Measurements from ENCODE around the gene GPR132. TPM values are rescaled to one million over a fixed set of nuclear protein-coding genes. Genes with fewer than 3 reads are reported as not detected.

GPR132 gene
- total and polyA plus RNA-seq, 2 of the 8 experiments (the other 6 are each of a cell fraction or from before 2014, with no cell fraction given) = 0.11 TPM; not detected in 1

GRCh38 chr14:105097794-105098127, 32.5 kb upstream of the GPR132 start:
- Histone ChIP-seq H2BK12ac (ENCODE audit: low read depth, low read length) (no peak overlapping the region), H2BK5ac (ENCODE audit: low read depth, low read length) (no peak overlapping the region), H3K23me2 (ENCODE audit: low read depth, low read length) (peaks cover 2% of the 10 kb centered on the region; the same call in 1 of the 2 replicates), H4K8ac (ENCODE audit: extremely low read depth, insufficient read depth, low read length) (no peak overlapping the region), H3K56ac (replicated peaks; ENCODE audit: insufficient read length, low read depth, low read length) (no peak overlapping the region), H3K27me3 (replicated peaks in 1 of 4; ENCODE audit: control insufficient read depth in 3 of 4, extremely low read depth in 1 of 4, insufficient read depth in 3 of 4, low read length in 3 of 4) (peaks cover 0 to 25% (median 14%) of the 10 kb centered on the region in 4 experiments; a peak in 6 of 7 replicates), H3K4me3 (ENCODE audit: extremely low read depth in 1 of 4, insufficient read depth in 2 of 4, low read depth in 3 of 4, low read length in 4 of 4) (no peak overlapping the region), H3K14ac (ENCODE audit: insufficient read length) (no peak overlapping the region), H4K20me1 (replicated peaks in 1 of 2; ENCODE audit: control insufficient read depth in 1 of 2, insufficient read depth in 2 of 2, low read length in 2 of 2) (peaks cover 0 to 4% of the 10 kb centered on the region in 2 experiments), H3K23ac (ENCODE audit: insufficient read length) (no peak overlapping the region), H3K18ac (ENCODE audit: extremely low read depth, low read length) (no peak overlapping the region), H2BK15ac (ENCODE audit: low read length) (no peak overlapping the region), H3K9me3 (ENCODE audit: insufficient read depth in 2 of 2, low read depth in 1 of 2, low read length in 1 of 2) (peaks cover 11 to 22% of the 10 kb centered on the region in 2 experiments), H2AK5ac (ENCODE audit: low read depth, low read length) (no peak overlapping the region), H3K9ac (replicated peaks in 1 of 4; ENCODE audit: extremely low read depth in 1 of 4, low read depth in 3 of 4, low read length in 3 of 4) (no peak overlapping the region), H4K91ac (replicated peaks; ENCODE audit: insufficient read length, low read length) (no peak overlapping the region), H2BK20ac (ENCODE audit: low read length) (no peak overlapping the region), H3K79me1 (ENCODE audit: low read depth, low read length) (no peaks in the 10 kb centered on the region), H2AFZ (ENCODE audit: low read length) (no peak overlapping the region), H4K5ac (ENCODE audit: insufficient read length, low read depth, low read length) (no peak overlapping the region), H3K79me2 (ENCODE audit: control insufficient read depth in 1 of 2, insufficient read depth in 2 of 2, low read length in 2 of 2) (no peaks in the 10 kb centered on the region), H2BK120ac (replicated peaks; ENCODE audit: low read depth, low read length) (no peak overlapping the region), H3K4me2 (ENCODE audit: insufficient read depth in 1 of 2, low read depth in 2 of 2, low read length in 2 of 2) (no peak overlapping the region), H3K27ac (ENCODE audit: low read depth, low read length) (no peak overlapping the region), H3K4ac (replicated peaks; ENCODE audit: insufficient read length, low read depth, low read length) (no peak overlapping the region), H3K36me3 (ENCODE audit: control insufficient read depth in 2 of 4, insufficient read depth in 4 of 4, low read length in 3 of 4) (no peaks in the 10 kb centered on the region), H3K4me1 (replicated peaks in 1 of 4; ENCODE audit: control insufficient read depth in 3 of 4, insufficient read depth in 4 of 4, low read length in 3 of 4) (peaks cover 0 to 10% (median 8%) of the 10 kb centered on the region in 4 experiments; a peak in 6 of 7 replicates)
- no peak for TF ChIP-seq TBP (IDR thresholded peaks at IDR 0.05; ENCODE audit: low read depth, low read length)
- no peak for TF ChIP-seq CBX5 (IDR thresholded peaks at IDR 0.05; ENCODE audit: low read depth, low read length)
- TF ChIP-seq TAF7 (optimal IDR thresholded peaks at IDR 0.05; ENCODE audit: borderline replicate concordance, low read depth, low read length) = no peak
- ChIA-PET CTCF (ENCODE audit: partially characterized antibody) (interaction anchor here (0.8 to 1.3 kb wide), 3 partner anchors 10 to 47 kb away, joined by 3 to 4 read pairs (median 3); no protein-coding TSS in a partner anchor), POLR2A (ENCODE audit: partially characterized antibody) (interaction anchor here (1.1 kb wide), 1 partner anchor 29 kb away, joined by 3 read pairs; no protein-coding TSS in a partner anchor)
- WGBS, 2 experiments (ENCODE audit: extremely low coverage in 1 of 2, insufficient coverage in 1 of 2, insufficient read length in 1 of 2, insufficient replicate concordance in 2 of 2, low coverage in 1 of 2, low lambda C conversion rate in 2 of 2, missing lambda C conversion rate in 1 of 2) = 75% methylated on average over 7 of the region's 7 CpGs; no CpG with 5 or more reads in 1 of the 2 experiments
- DNase-seq (ENCODE audit: low read depth in 1 of 2, low spot score in 2 of 2) (no peak), FAIRE-seq (no peak)

All from H1 (cell line).